Iris pigment epithelial cell (primary cell): ENCODE results near the gene ALDH7A1.
"Not testable (repeated sequence)": the region's sequence is repeated elsewhere in the genome, so short reads cannot be mapped to it uniquely, and the experiment has no call there.

Experiments used
- DNase-seq: peaks from one replicate; pipeline ENCODE4 v3.0.0-alpha.2; 2011; ENCODE audit warnings: low read depth

ALDH7A1 gene

DNA sequence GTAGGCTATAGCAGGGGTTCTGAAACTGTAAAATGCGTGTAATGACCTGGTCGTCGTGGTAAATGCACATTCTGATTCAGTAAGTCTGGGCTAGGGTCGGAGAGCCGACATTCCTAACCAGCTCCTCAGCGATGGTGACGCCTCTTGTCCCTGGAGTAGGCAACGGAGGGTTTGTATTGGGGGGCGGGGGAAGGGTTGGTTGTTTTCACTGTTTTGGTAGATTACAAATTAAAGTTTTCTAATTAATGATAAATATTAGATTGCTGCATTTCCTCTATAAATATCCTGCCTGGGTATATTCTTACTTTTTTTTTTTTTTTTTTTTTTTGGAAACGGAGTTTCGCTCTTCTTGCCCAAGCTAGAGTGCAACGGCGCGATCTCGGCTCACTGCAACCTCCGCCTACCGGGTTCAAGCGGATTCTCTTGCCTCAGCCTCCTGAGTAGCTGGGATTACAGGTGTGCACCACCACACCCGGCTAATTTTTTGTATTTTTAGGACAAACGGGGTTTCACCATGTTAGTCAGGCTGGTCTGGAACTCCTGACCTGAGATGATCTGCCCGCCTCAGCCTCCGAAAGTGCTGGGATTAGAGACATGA, 566 bp upstream of the ALDH7A1 start:
- no peak for DNase-seq

DNA sequence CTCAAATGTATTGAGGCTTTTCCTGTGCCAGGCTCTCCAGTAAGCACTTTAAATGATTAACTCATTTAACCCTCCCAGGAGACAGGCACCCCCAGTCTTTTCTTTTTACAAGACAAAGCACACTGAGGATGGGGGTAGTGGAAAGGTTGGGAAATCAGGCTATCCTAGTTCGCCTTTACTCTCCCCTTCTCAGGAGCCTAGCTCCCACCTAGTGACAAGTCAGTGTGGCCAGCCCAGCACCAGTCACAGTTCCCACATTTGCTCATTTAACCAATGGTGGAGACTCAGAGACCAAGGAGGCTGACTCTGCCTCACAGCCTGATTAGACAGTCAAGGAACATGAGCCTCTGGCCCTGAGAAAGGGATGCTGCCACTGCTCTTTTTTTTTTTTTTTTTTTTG, 3.5 kb downstream of the ALDH7A1 start:
- no peak for DNase-seq

DNA sequence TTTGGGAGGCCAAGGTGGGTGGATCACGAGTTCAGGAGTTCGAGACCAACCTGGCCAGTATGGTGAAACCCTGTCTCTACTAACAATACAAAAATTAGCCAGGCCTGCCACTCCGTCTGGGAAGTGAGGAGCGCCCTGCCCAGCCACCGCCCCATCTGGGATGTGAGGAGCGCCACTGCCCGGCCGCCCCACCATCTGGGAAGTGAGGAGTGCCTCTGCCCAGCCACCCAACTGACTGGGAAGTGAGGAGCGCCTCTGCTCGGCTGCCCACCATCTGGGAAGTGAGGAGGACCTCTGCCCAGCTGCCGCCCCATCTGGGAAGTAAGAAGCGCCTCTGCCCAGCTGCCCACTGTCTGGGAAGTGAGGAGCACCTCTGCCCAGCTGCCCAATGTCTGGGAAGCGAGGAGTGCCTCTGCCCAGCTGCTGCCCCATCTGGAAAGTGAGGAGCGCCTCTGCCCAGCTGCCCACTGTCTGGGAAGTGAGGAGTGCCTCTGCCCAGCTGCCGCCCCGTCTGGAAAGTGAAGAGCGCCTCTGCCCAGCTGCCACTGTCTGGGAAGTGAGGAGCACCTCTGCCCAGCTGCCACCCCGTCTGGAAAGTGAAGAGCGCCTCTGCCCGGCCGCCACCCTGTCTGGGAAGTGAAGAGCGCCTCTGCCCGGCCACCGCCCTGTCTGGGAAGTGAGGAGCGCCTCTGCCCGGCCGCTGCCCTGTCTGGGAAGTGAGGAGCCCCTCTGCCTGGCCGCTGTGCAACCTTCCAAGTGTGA, 5.3 kb downstream of the ALDH7A1 start:
- DNase-seq = no peak

DNA sequence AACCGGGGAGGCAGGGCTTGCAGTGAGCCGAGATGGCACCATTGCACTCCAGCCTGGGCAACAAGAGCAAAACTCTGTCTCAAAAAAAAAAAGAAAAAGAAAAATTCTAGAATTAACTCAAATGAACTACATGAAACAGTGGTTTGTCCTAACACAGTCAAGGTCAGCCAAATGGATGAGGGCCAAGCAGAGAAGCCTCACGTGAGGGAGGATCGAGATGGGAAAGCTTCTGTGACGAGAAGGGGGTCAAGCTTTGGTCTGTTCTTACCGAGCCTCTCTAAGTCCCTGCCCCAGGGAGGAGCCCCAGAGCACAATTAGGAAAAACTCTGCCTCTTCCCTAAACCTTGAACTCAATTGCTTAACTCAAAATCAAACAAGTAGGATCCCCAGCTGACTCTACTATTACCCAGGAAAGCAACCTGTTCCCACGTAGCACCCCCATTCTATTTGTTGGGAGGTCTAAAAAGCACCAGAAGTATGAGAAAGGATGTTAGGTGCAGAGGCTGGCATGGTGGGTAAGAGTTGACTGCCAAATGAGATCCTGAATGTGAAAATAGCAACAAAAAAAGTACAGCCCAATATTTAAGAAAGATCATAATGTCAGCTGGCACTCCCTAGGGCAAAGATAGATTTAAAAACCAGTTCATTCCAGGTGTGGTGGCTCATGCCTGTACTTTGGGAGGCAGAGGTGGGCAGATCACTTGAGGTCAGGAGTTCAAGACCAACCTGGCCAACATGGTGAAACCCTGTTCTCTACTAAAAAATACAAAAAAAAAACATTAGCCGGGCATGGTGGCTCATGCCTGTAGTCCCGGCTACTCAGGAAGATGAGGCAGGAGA, 7.2 kb downstream of the ALDH7A1 start:
- no peak for DNase-seq

DNA sequence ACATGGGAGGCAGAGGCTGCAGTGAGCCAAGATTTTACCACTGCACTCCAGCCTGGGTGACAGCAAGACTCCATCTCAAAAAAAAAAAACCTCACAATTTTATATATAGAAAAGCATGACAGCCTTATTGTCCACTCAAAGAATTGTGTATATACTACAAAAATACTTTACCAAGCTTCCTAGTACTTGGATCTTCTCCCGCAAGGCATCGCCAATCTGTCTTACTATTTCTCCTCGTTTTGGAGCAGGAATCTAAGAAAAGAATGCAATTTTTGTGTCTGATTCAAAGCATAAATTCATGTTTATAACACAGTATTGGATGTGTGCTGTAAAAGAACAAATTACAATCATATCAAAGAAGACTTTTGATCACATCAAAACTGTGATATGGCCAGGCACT, 11.3 kb downstream of the ALDH7A1 start:
- DNase-seq = no peak

DNA sequence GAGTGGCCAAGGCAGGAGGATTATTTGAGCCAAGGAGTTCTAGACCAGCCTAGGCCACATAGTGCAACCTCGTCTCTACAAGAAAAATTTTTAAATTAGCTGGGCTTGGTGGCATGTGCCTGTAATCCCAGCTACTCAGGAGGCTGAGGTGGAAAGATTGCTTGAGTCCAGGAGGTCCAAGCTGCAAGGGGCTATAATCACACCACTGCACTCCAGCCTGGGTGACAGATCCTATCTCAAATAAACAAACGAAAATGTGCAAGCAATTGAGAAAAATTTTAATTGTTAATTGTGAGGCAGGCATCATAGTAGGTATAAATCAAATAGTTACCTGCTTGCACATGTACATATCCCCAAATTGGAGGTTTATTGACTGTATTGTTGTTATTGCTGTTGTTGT, 15.3 kb downstream of the ALDH7A1 start:
- no peak for DNase-seq

DNA sequence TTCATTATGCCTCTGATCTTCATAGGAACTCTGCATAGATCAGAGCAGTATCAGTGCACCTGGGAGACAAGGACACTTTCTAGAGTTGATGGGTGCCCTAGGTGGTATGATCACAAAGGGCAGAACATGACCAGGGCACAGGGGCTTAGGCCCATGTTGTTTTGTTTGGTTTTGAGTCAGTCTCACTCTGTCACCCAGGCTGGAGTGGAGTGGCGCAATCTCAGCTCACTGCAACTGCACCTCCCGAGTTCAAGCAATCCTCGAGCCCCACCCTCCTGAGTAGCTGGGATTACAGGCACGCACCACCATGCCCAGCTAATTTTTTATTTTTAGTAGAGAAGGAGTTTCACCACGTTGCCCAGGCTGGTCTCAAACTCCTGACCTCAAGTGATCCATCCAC, 17.6 kb downstream of the ALDH7A1 start:
- no peak for DNase-seq

DNA sequence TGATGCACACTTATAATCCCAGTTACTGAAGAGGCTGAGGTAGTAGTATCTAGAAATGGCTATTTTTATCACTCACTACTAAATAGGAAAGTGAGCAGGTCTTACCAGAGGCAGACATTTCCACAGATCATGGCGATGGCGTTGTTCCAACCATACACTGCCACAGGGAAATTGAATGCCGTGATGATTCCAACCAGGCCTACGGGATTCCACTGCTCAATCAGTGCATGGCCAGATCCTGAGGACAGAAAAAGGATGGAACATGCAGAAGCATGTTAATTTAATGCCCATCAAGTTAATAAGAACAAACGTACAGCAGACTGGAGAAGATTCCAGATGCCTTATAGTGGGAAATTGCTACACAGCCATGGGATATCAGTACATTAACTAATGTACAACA, 18.0 kb downstream of the ALDH7A1 start:
- no peak for DNase-seq

- no peak for DNase-seq
Observed at GRCh38 chr5:126575644-126576043, 19.4 kb downstream of the ALDH7A1 start.

- no peak for DNase-seq
Observed at GRCh38 chr5:126568206-126568755, 26.7 kb downstream of the ALDH7A1 start.

DNA sequence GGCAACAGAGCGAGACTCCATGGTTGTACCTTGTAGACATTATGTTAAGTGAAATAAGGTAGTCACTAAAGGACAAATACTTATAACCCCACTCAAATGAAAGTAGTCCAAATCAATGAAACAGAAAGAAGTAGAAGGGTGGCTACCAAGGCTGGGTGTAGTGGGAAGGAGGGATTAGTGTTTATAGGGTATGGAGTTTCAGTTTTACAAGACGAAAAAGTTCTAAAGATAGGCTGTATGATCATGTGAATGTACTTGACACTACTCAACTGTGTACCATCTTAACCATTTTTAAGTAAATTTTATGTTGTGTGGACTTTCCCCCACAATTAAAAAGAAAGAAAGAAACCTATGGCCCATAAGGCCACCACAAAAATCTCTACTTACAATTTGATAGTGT, 32.2 kb downstream of the ALDH7A1 start:
- DNase-seq = no peak

GRCh38 chr5:126561908-126562307, 33.1 kb downstream of the ALDH7A1 start:
- peak; percentile 14 for DNase-seq

- not testable (repeated sequence) for DNase-seq
Observed at GRCh38 chr5:126555101-126555500, 39.9 kb downstream of the ALDH7A1 start.

DNA sequence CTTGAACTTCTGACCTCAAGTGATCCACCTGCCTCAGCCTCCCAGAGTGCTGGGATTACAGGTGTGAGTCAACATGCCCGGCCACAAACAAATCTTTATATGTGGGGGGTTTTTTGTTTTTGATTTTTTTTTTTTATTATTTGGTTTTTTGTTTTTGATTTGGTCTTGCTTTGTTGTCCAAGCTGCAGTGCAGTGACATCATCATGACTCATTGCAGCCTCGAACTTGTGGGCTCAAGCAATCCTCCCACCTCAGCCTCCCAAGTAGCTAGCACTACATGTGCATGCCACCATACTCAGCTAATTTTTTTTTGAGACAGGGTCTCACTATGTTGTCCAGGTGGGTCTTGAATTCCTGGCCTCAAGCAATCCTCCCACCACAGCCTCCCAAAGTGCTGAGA, 42.4 kb downstream of the ALDH7A1 start:
- DNase-seq = no peak

GRCh38 chr5:126544087-126544740, 50.8 kb downstream of the ALDH7A1 start:
- peak; percentile 62 for DNase-seq

GRCh38 chr5:126543660-126544059, 51.4 kb downstream of the ALDH7A1 start:
- no peak for DNase-seq

GRCh38 chr5:126543009-126543408, 52.0 kb downstream of the ALDH7A1 start:
- DNase-seq = no peak

DNA sequence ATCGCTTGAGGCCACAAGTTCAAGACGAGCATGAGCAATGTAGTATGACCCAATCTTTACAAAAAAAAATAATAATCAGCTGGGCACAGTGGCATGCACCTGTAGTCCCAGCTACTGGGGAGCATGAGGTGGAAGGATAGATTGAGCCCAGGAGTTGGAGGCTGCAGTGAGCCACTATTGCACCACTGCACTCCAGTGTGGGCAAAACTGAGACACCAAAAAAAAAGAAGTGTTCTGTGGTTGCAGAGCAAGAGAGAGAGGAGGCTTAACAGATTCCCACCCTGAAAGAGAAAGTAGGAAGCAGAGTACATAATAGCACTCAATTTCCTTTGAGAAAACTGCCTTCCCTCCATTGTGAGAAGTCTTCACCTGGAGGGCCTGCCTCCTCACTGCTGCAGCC, 52.6 kb downstream of the ALDH7A1 start:
- no peak for DNase-seq

DNA sequence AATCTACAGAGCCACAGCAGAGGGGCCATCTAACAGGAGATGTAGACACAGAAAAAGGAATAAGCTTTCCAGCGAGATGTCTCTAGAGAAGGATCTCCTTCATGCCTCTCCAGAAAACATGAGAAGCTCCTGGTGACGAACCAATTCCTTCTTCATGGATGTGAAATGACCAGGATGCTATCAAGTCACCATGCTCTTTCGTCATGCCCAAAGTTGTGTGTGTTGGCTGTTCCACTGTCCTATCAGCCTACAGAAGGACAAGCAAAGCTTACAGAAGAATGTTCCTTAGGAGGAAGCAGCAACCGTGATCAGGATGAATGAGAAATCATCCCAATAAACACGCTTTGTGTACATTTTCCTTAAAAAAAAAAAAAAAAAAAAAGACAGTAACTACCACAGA, 54.4 kb downstream of the ALDH7A1 start:
- DNase-seq = no peak

- no peak for DNase-seq
Observed at GRCh38 chr5:126538579-126538978, 56.4 kb downstream of the ALDH7A1 start.

DNA sequence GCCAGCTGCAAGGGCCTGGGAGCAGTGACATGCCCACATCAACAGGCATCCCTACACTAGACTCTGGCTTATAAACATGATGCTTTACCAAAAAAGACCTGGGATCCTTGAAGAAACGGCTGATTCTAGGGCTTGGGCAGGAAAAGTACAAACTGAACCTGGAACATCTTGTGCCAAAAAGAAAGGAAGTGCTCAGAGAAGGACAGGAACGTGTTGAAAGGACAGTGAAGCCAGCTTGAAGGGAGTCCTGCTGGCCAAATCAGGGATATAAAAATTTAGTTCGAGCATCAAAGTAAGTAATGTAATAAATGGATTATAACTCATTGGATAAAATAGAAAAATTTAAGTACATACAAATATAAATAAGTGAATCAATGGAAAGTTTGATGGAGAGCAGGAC, 58.1 kb downstream of the ALDH7A1 start:
- DNase-seq = no peak

GRCh38 chr5:126535856-126536545, 59.0 kb downstream of the ALDH7A1 start:
- DNase-seq = no peak
